ENCODE results near the gene GPR78.
"Not testable (repeated sequence)": the region's sequence is repeated elsewhere in the genome, so short reads cannot be mapped to it uniquely, and the experiment has no call there.

Gene GPR78

DNA sequence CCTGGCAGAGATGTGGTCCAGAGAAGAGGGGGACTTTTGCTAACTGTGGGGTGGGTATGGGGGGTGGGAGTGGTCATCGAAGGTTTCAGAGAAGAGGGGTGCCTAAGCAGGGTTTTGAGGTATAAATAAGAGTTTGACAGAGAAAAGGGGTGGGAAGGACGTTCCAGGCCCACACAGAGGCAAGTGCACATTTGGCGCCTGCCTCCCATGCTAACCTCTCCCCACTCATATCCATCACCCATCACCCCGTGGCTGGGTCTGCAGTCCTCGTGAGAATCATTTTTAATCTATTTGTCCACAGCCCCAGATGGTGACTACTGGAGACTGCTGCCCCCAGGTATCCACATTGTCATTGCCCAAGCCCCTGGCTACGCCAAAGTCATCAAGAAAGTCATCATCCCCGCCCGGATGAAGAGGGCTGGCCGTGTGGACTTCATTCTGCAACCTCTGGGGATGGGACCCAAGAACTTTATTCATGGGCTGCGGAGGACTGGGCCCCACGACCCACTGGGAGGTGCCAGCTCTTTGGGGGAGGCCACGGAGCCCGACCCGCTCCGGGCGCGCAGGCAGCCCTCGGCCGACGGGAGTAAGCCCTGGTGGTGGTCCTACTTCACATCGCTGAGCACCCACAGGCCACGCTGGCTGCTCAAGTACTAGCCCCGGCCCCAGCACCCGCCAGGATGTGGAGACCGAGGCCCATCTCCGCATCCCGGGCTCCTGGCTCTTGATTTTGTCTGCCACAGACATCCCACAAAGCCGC is 38.9 kb downstream of the GPR78 start:
- no peak for DNase-seq

DNA sequence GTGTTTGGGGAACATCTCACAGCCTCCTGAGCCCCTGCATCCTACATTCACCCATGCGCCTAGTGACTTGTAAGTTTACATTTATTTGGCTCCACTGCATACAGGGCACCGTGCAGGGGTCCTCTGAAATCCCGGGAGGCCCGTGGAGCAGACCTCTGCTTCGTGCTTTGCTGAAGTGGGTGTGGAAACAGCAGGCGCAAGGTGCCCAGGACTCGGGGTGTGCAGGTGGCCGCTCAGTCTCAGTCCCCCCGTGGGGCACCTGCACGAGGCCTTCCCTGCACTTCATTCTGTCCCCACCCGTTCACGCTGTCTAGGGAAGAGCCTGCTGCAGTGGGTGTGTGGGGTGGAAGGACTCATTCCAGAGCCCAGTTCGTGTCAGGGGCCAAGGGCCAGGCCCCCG is 40.9 kb downstream of the GPR78 start:
- not testable (repeated sequence) for DNase-seq

DNA sequence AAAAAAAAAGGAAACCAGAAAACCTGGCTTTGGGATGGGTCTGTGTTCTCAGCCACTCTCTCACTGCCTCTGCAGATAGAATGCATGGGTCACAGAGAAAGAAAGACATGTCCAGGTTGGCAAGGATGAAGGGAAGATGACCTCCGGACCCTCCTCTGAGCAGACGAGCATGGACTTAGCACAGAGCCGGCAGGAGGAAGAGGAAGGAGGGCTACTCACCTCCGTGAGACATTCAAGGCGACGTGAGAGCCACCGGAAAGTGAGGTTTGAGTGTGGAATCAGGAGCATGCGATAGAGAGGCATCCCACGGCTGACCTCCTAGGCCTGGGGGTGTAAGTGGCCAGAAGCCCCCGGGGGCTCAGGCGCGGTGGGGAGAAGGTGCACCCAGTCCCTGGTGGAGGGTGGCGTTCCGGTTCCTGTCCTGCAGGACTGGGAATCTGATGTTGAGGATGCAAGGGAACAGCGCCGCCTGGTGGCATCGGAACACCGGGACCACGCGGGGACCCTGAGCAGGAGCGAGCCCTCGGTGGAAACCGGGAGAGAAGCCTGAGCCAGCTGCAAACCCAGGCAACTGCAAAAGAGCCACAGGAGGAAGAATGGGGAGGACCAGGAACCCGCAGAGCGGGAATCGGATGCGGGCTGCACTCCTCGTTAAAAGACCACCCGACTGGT is 44.5 kb downstream of the GPR78 start:
- DNase-seq = not testable (repeated sequence)

DNA sequence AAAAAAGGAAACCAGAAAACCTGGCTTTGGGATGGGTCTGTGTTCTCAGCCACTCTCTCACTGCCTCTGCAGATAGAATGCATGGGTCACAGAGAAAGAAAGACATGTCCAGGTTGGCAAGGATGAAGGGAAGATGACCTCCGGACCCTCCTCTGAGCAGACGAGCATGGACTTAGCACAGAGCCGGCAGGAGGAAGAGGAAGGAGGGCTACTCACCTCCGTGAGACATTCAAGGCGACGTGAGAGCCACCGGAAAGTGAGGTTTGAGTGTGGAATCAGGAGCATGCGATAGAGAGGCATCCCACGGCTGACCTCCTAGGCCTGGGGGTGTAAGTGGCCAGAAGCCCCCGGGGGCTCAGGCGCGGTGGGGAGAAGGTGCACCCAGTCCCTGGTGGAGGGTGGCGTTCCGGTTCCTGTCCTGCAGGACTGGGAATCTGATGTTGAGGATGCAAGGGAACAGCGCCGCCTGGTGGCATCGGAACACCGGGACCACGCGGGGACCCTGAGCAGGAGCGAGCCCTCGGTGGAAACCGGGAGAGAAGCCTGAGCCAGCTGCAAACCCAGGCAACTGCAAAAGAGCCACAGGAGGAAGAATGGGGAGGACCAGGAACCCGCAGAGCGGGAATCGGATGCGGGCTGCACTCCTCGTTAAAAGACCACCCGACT is 50.2 kb downstream of the GPR78 start:
- DNase-seq = not testable (repeated sequence)

DNA sequence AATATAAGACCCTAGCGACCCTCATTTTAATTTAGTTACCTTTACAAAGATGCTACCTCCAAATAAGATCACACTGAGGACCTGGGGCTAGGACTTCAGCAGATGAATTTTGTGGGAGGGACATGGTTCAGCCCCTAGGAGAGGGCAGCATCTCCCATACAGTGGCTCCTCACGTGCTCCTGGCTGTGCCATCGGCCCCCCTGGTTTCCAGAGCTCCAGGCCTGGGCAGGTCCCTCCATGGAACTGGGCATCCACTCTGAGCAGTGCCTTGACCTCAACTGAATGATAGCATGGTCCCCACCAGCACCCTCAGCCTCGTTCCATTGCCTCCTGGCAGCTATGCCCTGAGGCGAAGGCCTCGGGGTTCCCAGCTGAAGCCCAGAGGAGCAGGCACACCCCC is 51.7 kb downstream of the GPR78 start:
- not testable (repeated sequence) for DNase-seq

DNA sequence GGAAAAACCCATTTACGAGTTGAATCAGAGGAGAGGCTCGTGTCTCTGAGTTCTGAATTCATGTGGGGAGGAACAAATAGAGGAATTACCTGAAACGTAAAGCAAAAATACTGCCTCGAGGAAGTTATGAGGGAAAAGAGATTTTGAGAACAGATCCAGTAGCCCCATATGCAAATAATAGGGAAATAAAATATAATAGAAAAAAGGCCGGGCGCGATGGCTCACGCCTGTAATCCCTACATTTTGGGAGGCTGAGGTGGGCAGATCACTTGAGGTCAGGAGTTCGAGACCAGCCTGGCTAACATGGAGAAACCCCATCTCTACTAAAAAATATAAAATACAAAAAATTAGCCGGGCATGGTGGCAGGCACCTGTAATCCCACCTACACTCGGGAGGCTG is 54.6 kb downstream of the GPR78 start:
- DNase-seq = not testable (repeated sequence)

DNA sequence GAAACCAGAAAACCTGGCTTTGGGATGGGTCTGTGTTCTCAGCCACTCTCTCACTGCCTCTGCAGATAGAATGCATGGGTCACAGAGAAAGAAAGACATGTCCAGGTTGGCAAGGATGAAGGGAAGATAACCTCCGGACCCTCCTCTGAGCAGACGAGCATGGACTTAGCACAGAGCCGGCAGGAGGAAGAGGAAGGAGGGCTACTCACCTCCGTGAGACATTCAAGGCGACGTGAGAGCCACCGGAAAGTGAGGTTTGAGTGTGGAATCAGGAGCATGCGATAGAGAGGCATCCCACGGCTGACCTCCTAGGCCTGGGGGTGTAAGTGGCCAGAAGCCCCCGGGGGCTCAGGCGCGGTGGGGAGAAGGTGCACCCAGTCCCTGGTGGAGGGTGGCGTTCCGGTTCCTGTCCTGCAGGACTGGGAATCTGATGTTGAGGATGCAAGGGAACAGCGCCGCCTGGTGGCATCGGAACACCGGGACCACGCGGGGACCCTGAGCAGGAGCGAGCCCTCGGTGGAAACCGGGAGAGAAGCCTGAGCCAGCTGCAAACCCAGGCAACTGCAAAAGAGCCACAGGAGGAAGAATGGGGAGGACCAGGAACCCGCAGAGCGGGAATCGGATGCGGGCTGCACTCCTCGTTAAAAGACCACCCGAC is 55.8 kb downstream of the GPR78 start:
- not testable (repeated sequence) for DNase-seq

Data from DMS53 (cell line).